Ovary (tissue), 9 donors: ENCODE data around the gene HOXA6. TPM values are rescaled to one million over a fixed set of nuclear protein-coding genes. Genes with fewer than 3 reads are reported as not detected.
A peak's percentile ranks its signal among the peaks of the same experiment; 100 is the strongest.

Experiments used
- DNase-seq, 5 donors: peaks; one replicate each; pipeline ENCODE4 v3.0.0-alpha.2; 2019 to 2020
- H3K27ac ChIP-seq, 2 donors: fragments of 200-600 bp; one replicate each; pipeline versions ENCODE4 v1.5.1 to v1.8.0; 2019 to 2022
- H3K27me3 ChIP-seq: fragments of 200-600 bp; one replicate; pipeline ENCODE4 v1.8.0; 2022
- H3K36me3 ChIP-seq: fragments of 200-600 bp; sonication (generic); one replicate; pipeline ENCODE4 v1.5.1; 2019
- H3K4me1 ChIP-seq: one replicate; pipeline ENCODE4 v1.8.1; 2013; ENCODE audit warnings: mild to moderate bottlenecking, moderate library complexity; ENCODE audit not compliant: insufficient read depth
- H3K4me3 ChIP-seq: fragments of 200-600 bp; sonication (generic); one replicate; pipeline ENCODE4 v1.5.1; 2017
- H3K9me3 ChIP-seq, 2 donors: fragments of 200-600 bp in 1 of 2; sonication (generic) in 1 of 2; one replicate each; pipeline versions ENCODE4 v1.5.1 to v1.8.1; 2013 to 2019; ENCODE audit warnings: mild to moderate bottlenecking in 1 of 2, moderate library complexity in 1 of 2
- EP300 ChIP-seq: sonication (generic); formaldehyde crosslinking; IDR thresholded peaks from one replicate; pipeline ENCODE4 v1.6.1; 2017; ENCODE audit warnings: antibody characterized with exemption
- POLR2A ChIP-seq: fragments of 450-650 bp; IDR thresholded peaks from one replicate; pipeline ENCODE4 v1.6.1; 2017; ENCODE audit warnings: antibody characterized with exemption, mild to moderate bottlenecking, moderate library complexity
- WGBS, 3 donors: extraction: QIAGEN DNeasy Blood & Tissue Kit in 1 of 3; methylation state at CpG; one replicate each; pipeline versions ENCODE4 v1.1.5 to v1.1.7; 2013 to 2017; 5-methylcytosine and 5-hydroxymethylcytosine counted together
- intact Hi-C, 4 donors: fragments of 100-400 bp; cut with DNase I; formaldehyde crosslinking; loops; one replicate each; pipeline versions ENCODE4 v1.11.0 to v1.15.1; 2022 to 2023
- polyA plus RNA-seq, 2 donors: library from polyadenylated mRNA; stranded (reverse); fragments of 200-250 nt in 1 of 2; fragments of 350-450 nt in 1 of 2; fragmentation: Illumina TruSeq in 1 of 2; extraction: RNeasy Lipid Tissue Mini Kit (QIAGEN cat#74804) in 1 of 2; gene quantifications; one replicate each; pipeline ENCODE4 v1.2.3, GENCODE V29; 2013 to 2014
- total RNA-seq, 7 donors: library from RNA; depleted of rRNA in 2 of 7; stranded (reverse); fragments of >200 nt in 2 of 7; fragmentation: NEBNext Ultra II Directional in 3 of 7; extraction: Animal tissue kit (Norgen Biotek cat#: 25700) in 3 of 7; gene quantifications; one replicate each; pipeline versions ENCODE4 v1.1.0 to v1.2.4, GENCODE V29; 2016 to 2023
- TF ChIP-seq, protein P1 (sequence below), 3 donors: fragments of 450-650 bp in 2 of 3; fragments of 200-600 bp in 1 of 3; IDR thresholded peaks; one replicate each; pipeline versions ENCODE4 v1.5.1 to v1.8.0; 2016 to 2022; ENCODE audit warnings: antibody characterized with exemption in 3 of 3, mild to moderate bottlenecking in 1 of 3
- donor health status: DM: no; HTN: no; CAD: no; lungs with moderate emphysema.
- donor health status: DM: no; HTN: no; CAD: no.
- donor health status: Bipolar disorder and iron deficiency.
- donor health status: DM: yes; HTN: yes; CAD: no.
- donor health status: DM: no; HTN: no; CAD: no.
- donor health status: DM: yes; HTN: yes; CAD: no.

Gene HOXA6
- total and polyA plus RNA-seq, 9 donors, result 0.29 to 4.2 (median 0.39) TPM; not detected in 1

DNA sequence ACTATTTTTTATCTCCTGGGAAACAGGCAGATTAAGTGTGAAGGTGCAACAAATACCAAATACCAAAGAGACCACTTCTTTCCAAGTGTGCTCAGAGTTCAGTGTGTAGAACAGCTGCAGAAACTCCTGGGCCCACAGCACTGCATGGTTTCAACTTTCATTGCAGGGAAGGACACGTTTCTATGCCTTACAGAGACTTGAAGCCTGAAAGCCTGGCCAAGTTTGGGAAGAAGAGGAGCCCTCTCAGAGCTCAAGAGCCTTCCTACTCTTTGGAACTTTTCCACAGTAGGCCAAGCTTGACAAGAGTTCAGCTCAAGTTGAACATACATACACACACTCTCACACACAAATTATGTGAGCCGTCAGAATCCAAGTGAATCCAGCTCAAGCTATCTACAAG lies 19.5 kb downstream of the HOXA6 start:
- peaks cover 0 to 5% of the 10 kb centered on the region in 2 donors for H3K9me3 ChIP-seq
- peaks cover 6% of the 10 kb centered on the region for H3K4me1 ChIP-seq
- H3K36me3 ChIP-seq, result no peaks in the 10 kb centered on the region
- no peak overlapping the region for H3K4me3 ChIP-seq
- H3K27ac ChIP-seq, result peak overlapping the region in 1 of 2 donors; percentile 10
- 31 to 37% (median 36%) methylated on average over 2 of the region's 2 CpGs for WGBS, 3 donors
- intact Hi-C loops, result no loop called here
- DNase-seq, result no peak
- H3K27me3 ChIP-seq, result no peaks in the 10 kb centered on the region
- TF ChIP-seq EP300 (no peak), POLR2A (no peak)
- TF ChIP-seq, protein P1, sequence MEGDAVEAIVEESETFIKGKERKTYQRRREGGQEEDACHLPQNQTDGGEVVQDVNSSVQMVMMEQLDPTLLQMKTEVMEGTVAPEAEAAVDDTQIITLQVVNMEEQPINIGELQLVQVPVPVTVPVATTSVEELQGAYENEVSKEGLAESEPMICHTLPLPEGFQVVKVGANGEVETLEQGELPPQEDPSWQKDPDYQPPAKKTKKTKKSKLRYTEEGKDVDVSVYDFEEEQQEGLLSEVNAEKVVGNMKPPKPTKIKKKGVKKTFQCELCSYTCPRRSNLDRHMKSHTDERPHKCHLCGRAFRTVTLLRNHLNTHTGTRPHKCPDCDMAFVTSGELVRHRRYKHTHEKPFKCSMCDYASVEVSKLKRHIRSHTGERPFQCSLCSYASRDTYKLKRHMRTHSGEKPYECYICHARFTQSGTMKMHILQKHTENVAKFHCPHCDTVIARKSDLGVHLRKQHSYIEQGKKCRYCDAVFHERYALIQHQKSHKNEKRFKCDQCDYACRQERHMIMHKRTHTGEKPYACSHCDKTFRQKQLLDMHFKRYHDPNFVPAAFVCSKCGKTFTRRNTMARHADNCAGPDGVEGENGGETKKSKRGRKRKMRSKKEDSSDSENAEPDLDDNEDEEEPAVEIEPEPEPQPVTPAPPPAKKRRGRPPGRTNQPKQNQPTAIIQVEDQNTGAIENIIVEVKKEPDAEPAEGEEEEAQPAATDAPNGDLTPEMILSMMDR (IDR thresholded peaks at IDR 0.05), result no peak

- Histone ChIP-seq H3K36me3 (no peaks in the 10 kb centered on the region), H3K4me3 (no peak overlapping the region), H3K27me3 (no peaks in the 10 kb centered on the region), H3K9me3 (peaks cover 0 to 5% of the 10 kb centered on the region in 2 donors), H3K27ac (no peak overlapping the region), H3K4me1 (peaks cover 6% of the 10 kb centered on the region)
- TF ChIP-seq, protein P1 (IDR thresholded peaks at IDR 0.05), result no peak
- no peak for TF ChIP-seq POLR2A
- TF ChIP-seq EP300, result no peak
- WGBS, 3 donors, result 27 to 53% (median 34%) methylated on average over 3 of the region's 3 CpGs
- DNase-seq, result no peak
- intact Hi-C loops, result no loop called here
These were observed 20.8 kb downstream of the HOXA6 start for GRCh38 chr7:27126596-27127327.

DNA sequence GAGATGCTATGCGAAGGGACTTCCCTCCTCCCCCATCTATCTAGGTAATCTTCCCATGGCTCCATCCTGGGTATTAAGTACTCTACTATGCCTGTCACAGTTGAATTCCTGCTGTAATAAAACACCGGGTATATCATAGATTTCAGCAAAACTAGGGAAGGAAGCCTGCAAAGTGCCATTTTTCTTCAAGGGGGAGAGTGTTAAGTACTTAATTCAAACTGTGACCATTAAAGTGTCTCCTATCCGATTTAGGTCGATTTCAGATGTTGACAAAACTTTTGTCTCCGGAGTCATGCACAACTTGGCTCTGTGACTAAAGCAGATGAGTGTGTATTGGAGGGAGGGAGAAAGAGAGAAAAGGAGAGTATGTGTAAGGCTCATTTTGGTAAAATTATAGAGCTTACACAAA lies 21.6 kb downstream of the HOXA6 start:
- intact Hi-C loops, result no loop called here
- no peak for DNase-seq
- 42 to 57% (median 42%) methylated on average over 5 of the region's 5 CpGs for whole genome bisulfite sequencing, 3 donors
- TF ChIP-seq POLR2A, result no peak
- no peaks in the 10 kb centered on the region for H3K27me3 ChIP-seq
- no peak overlapping the region for H3K27ac ChIP-seq
- H3K4me1 ChIP-seq, result peaks cover 3% of the 10 kb centered on the region
- H3K36me3 ChIP-seq, result no peaks in the 10 kb centered on the region
- H3K9me3 ChIP-seq, result peaks cover 0 to 5% of the 10 kb centered on the region in 2 donors
- H3K4me3 ChIP-seq, result no peak overlapping the region

DNA sequence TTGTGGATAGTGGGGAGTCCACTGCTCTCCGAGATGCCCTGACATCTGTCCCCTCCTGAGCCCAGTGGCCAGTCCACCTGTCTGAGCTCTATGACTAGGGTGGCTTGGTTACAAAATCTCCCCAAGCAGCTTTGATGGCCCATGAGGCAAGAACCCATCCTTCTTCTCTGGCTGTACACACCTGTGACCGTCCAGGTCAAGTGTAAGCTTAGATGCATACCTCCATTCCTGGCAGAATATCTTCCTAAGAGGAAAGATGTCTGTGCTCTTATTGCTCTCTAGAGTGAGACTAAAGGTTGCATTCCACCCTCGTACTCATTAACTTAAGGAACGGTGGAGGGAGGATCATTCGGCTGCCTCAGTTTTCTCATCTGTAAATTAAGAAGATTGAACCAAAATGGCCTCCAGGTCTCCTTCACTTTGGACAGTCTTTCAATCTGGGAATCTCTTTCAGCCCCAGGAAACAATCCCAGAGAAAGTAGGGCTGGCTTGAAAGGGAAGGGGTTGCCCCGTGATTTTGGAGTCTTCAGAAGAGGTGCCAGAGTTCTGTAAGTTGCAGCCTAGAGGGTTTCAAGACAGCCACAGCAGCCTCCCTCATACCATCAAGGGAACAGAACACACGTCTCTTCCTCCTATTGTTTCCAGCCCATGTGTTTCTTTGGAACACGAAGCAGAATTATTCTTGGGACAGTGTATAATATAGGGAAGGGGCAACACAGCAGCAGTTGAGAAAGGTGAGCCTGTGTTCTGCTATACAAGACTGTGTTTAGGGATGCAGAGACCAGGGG lies 22.5 kb downstream of the HOXA6 start:
- no peaks in the 10 kb centered on the region for H3K27me3 ChIP-seq
- H3K9me3 ChIP-seq, result peaks cover 0 to 5% of the 10 kb centered on the region in 2 donors
- H3K4me1 ChIP-seq, result peaks cover 3% of the 10 kb centered on the region
- TF ChIP-seq POLR2A (no peak), EP300 (no peak)
- TF ChIP-seq, protein P1 (IDR thresholded peaks at IDR 0.05), result no peak
- H3K27ac ChIP-seq, result no peak overlapping the region
- no peak for DNase-seq
- intact Hi-C loops, result no loop called here
- H3K4me3 ChIP-seq, result no peak overlapping the region
- H3K36me3 ChIP-seq, result no peaks in the 10 kb centered on the region
- 62 to 75% (median 63%) methylated on average over 8 of the region's 8 CpGs for WGBS, 3 donors
